GM19351 (cell line): ENCODE results near the gene HTR1D.

Experiments used
- ATAC-seq: cut with Tn5 transposase; IDR thresholded peaks from one replicate; pipeline ENCODE4 v1.9.1; 2021; ENCODE audit warnings: mild to moderate bottlenecking, moderate library complexity; ENCODE audit not compliant: unreplicated experiment

Gene HTR1D

GRCh38 chr1:23187637-23188036 is 29.7 kb downstream of the HTR1D start:
- ATAC-seq = no peak

- ATAC-seq = no peak
These were observed 31.9 kb downstream of the HTR1D start for GRCh38 chr1:23185381-23185780.

GRCh38 chr1:23184212-23184934 is 32.9 kb downstream of the HTR1D start:
- ATAC-seq = no peak

- no peak for ATAC-seq
These were observed 37.4 kb downstream of the HTR1D start for GRCh38 chr1:23179862-23180261.

GRCh38 chr1:23178950-23179349 is 38.4 kb downstream of the HTR1D start:
- no peak for ATAC-seq

GRCh38 chr1:23178414-23178813 is 38.9 kb downstream of the HTR1D start:
- no peak for ATAC-seq

GRCh38 chr1:23177438-23178380 is 39.6 kb downstream of the HTR1D start:
- peak; percentile 61 for ATAC-seq

GRCh38 chr1:23177031-23177430 is 40.3 kb downstream of the HTR1D start:
- no peak for ATAC-seq

GRCh38 chr1:23174426-23175110 is 42.7 kb downstream of the HTR1D start:
- ATAC-seq = no peak

GRCh38 chr1:23171181-23171755 is 46.0 kb downstream of the HTR1D start:
- ATAC-seq = no peak

- ATAC-seq = no peak
These were observed 47.5 kb downstream of the HTR1D start for GRCh38 chr1:23169727-23170335.

- ATAC-seq = no peak
These were observed 48.1 kb downstream of the HTR1D start for GRCh38 chr1:23169195-23169575.

- peak; percentile 77 for ATAC-seq
These were observed 48.7 kb downstream of the HTR1D start, which contains the start of gene LUZP1 for GRCh38 chr1:23168445-23169194. TSS of gene LUZP1 (minus strand) at chr1:23168856.

GRCh38 chr1:23168079-23168444 is 49.2 kb downstream of the HTR1D start:
- no peak for ATAC-seq

- ATAC-seq = no peak
These were observed 49.8 kb downstream of the HTR1D start for GRCh38 chr1:23167353-23168078.

GRCh38 chr1:23166854-23167253 is 50.4 kb downstream of the HTR1D start:
- ATAC-seq = no peak

GRCh38 chr1:23163395-23163794 is 53.9 kb downstream of the HTR1D start:
- no peak for ATAC-seq

GRCh38 chr1:23159963-23160877 is 57.1 kb downstream of the HTR1D start:
- no peak for ATAC-seq
